GM06990 (cell line): ENCODE measurements around the gene DPF1.

ENCODE experiments used
- DNase-seq: peaks from one replicate; pipeline ENCODE4 v3.0.0-alpha.2; 2011; ENCODE audit not compliant: insufficient read length; ENCODE audit errors: extremely low read depth
- H3K27me3 ChIP-seq: replicated peaks from 2 replicates; pipeline ENCODE4 v1.6.0; 2011; ENCODE audit warnings: low read length; ENCODE audit not compliant: control insufficient read depth, insufficient read depth
- H3K36me3 ChIP-seq: 2 replicates; pipeline ENCODE4 v1.5.1; 2011; ENCODE audit warnings: low read length; ENCODE audit not compliant: control insufficient read depth, insufficient read depth
- H3K4me3 ChIP-seq: replicated peaks from 2 replicates; pipeline ENCODE4 v1.5.1; 2011; ENCODE audit warnings: low read depth, mild to moderate bottlenecking, control low read depth, low read length
- TF ChIP-seq, protein P1 (sequence below): IDR thresholded peaks from 2 replicates; pipeline ENCODE4 v1.5.1; 2011; ENCODE audit warnings: low read length, control low read depth, mild to moderate bottlenecking, inconsistent platforms; ENCODE audit not compliant: insufficient read depth, poor library complexity, severe bottlenecking

DPF1 gene

DNA sequence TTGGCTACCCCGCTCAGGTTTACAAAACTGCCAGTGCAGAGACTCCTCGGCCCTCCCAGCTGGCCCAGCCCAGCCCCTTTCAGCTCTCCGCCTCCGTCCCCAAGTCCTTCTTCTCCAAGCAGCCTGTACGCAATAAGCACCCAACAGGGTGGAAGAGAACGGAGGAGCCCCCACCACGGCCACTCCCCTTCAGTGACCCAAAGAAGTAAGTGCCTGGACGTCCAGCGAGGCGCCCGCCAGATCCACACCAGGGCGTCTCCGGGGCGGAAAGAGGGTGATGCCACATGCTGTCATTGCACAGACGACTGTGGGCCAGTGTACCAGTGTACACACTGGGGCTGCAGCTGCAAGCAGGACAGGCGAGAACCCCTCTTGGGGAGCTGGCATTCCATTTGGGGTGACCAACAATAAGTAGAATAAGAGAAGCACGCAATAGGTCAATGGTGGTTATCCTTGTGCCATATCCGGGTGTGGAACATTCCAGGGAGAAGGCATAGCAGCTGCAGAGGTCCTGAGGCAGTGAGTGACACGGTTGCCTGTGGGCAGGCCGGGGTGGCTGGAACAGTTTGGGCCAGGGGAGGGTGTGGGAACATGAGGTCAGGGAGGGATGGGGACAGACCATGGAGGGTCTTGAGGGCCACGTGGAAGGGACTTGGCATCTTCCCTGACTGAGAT, 41.3 kb downstream of the DPF1 start:
- Histone ChIP-seq H3K4me3 (no peak overlapping the region), H3K27me3 (no peaks in the 10 kb centered on the region), H3K36me3 (peaks cover 17% of the 10 kb centered on the region)
- TF ChIP-seq, protein P1, sequence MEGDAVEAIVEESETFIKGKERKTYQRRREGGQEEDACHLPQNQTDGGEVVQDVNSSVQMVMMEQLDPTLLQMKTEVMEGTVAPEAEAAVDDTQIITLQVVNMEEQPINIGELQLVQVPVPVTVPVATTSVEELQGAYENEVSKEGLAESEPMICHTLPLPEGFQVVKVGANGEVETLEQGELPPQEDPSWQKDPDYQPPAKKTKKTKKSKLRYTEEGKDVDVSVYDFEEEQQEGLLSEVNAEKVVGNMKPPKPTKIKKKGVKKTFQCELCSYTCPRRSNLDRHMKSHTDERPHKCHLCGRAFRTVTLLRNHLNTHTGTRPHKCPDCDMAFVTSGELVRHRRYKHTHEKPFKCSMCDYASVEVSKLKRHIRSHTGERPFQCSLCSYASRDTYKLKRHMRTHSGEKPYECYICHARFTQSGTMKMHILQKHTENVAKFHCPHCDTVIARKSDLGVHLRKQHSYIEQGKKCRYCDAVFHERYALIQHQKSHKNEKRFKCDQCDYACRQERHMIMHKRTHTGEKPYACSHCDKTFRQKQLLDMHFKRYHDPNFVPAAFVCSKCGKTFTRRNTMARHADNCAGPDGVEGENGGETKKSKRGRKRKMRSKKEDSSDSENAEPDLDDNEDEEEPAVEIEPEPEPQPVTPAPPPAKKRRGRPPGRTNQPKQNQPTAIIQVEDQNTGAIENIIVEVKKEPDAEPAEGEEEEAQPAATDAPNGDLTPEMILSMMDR = no peak
- no peak for DNase-seq

DNA sequence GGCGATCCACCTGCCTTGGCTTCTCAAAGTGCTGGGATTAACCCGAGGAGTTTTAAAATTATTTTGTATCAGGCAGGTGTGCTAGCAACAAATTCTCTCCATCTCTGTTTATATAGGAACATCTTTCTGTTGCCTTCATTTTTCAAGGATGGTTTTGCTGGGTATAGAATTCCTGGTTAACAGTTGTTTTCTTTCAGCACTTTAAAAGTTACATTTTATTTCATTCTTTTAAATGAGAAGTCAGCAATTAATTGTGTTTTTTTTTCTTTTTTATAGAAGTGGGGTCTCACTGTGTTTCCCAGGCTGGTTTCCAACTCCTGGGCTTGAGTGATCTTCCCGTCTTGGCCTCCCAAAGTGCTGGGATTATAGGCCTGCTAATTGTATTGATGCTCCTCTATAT, 44.0 kb downstream of the DPF1 start:
- TF ChIP-seq, protein P1 = no peak
- no peak for DNase-seq
- no peak overlapping the region for H3K4me3 ChIP-seq
- H3K36me3 ChIP-seq = peaks cover 15% of the 10 kb centered on the region
- H3K27me3 ChIP-seq = no peaks in the 10 kb centered on the region

DNA sequence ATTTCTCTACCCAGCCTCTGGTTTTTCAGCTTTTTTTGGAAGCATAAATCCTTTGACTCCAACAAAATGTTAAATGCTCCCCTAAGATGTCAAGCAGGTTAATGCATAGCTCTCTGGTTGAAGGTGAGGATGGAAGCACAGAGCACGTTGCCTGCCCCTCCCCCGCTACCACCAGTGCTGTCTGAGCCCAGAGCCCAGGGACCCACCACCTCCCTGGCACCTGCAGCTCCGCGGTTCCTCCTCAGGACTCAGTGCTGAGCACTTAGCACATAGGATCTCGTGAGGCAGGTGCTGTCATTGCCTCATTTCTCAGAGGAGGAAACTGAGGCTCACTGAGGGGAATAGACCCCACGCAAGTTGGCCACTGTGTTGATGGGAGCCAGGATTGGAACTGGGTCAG, 48.6 kb downstream of the DPF1 start:
- Histone ChIP-seq H3K27me3 (no peaks in the 10 kb centered on the region), H3K4me3 (no peak overlapping the region), H3K36me3 (peaks cover 5% of the 10 kb centered on the region)
- TF ChIP-seq, protein P1 = no peak
- DNase-seq = no peak

DNA sequence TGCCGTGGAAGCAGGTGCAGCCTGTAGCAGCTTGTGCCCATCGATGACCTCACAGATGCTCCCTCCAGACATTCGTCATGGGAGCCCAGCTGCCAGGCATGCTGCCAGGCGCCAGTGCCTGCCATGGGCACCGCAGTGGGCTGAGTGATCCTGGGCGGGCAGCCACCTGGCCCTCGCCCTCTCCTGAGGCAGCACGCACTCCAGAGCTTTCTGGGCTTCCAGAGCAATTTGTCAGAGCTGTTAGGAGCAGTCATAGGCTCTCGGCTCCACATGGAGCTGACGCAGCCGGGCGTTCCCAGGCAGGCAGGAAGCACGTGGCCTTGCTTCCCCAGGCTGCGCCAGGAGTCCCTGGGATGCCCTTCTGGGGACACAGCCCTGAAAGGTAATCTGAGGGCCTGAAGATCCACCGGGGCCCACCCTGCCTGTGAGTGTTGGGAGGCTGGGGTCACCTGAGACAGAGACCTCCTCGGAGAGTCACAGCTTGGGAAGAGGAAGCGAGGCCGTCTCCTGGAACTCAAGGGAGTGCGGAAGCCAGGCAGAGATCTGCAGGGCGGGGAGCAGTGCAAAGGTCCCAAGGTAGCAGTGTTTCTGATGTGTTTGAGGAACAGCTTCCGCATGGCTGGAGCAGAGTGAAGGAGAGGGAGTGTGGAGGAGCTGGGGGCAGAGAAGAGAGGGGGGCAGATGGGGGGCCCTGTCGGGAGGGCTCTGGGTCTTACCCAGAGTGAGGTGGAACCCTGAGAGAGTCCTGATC, 50.6 kb downstream of the DPF1 start:
- Histone ChIP-seq H3K4me3 (no peak overlapping the region), H3K36me3 (peaks cover 7% of the 10 kb centered on the region), H3K27me3 (no peaks in the 10 kb centered on the region)
- TF ChIP-seq, protein P1 = no peak
- no peak for DNase-seq

DNA sequence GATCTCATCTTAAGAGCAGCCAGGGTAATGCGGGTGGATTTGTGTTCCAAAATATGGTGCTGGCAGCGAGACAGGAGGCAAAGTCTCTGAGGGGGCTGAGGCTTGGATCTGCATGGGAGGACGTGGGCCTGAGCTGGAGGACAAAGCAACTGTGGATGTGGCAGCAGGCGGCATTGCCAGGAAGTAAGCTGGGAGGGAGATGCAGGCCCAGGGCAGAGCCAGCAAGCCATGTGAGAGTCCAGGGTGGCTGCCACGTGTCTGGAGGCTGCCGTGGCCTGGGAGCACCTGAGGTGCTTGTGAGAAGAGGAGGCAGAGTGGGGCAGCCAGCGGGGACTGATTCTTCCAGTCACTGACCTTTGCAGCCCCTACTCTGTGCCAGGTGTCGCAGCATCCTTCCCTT, 52.0 kb downstream of the DPF1 start:
- TF ChIP-seq, protein P1 = no peak
- DNase-seq = no peak
- no peaks in the 10 kb centered on the region for H3K27me3 ChIP-seq
- H3K4me3 ChIP-seq = no peak overlapping the region
- H3K36me3 ChIP-seq = peaks cover 8% of the 10 kb centered on the region

DNA sequence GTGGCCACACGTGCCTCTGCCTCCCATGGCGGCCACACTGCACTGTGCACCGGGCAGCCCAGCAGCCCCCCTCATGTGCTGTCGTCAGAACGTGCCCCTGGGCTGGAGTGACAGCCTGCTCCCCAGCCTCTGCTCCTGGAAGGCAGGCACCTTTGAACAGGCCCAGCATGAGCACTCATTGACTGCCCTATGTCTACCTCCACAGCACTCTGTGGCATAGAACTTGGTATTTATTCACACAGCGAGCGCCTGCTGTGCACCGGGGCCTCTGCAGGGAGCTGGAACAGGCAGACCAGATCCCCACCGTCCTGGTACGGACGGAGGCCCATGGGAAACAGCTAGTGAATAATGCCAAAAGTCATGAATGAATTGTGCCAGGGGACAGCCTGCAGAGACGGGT, 53.7 kb downstream of the DPF1 start:
- TF ChIP-seq, protein P1 = no peak
- H3K36me3 ChIP-seq = peaks cover 12% of the 10 kb centered on the region
- no peaks in the 10 kb centered on the region for H3K27me3 ChIP-seq
- no peak overlapping the region for H3K4me3 ChIP-seq
- DNase-seq = no peak
